CD4-positive, alpha-beta T cell treated with Interferon gamma for 1 hour (primary cell): ENCODE results near the gene ARF3.
"Not testable (repeated sequence)": the region's sequence is repeated elsewhere in the genome, so short reads cannot be mapped to it uniquely, and the experiment has no call there.

ENCODE experiments used
- DNase-seq: peaks from one replicate; pipeline ENCODE4 v3.0.0-alpha.2; 2020

Gene ARF3

GRCh38 chr12:48924617-48925303, 32.5 kb downstream of the ARF3 start:
- DNase-seq: peak; percentile 78

GRCh38 chr12:48923117-48923516, 34.2 kb downstream of the ARF3 start:
- no peak for DNase-seq

- DNase-seq: peak; percentile 44
Observed at GRCh38 chr12:48917857-48918537, 39.3 kb downstream of the ARF3 start.

- DNase-seq: no peak
Observed at GRCh38 chr12:48910196-48910595, 47.1 kb downstream of the ARF3 start.

GRCh38 chr12:48909698-48910097, 47.6 kb downstream of the ARF3 start:
- DNase-seq: not testable (repeated sequence)

GRCh38 chr12:48907245-48907644, 50.0 kb downstream of the ARF3 start:
- no peak for DNase-seq

GRCh38 chr12:48903982-48904411, 53.3 kb downstream of the ARF3 start:
- DNase-seq: peak; percentile 84

- DNase-seq: no peak
Observed at GRCh38 chr12:48903363-48903981, 53.8 kb downstream of the ARF3 start.

GRCh38 chr12:48901278-48901677, 56.0 kb downstream of the ARF3 start:
- no peak for DNase-seq

GRCh38 chr12:48899651-48900050, 57.6 kb downstream of the ARF3 start:
- DNase-seq: no peak

- DNase-seq: no peak
Observed at GRCh38 chr12:48894271-48894670, 63.0 kb downstream of the ARF3 start.

GRCh38 chr12:48890657-48891418, 66.4 kb downstream of the ARF3 start:
- peak; percentile 64 for DNase-seq

GRCh38 chr12:48889679-48890078, 67.6 kb downstream of the ARF3 start:
- no peak for DNase-seq
